KOPT-K1 (cell line): ENCODE data around the gene TCFL5.
A peak's percentile ranks its signal among the peaks of the same experiment; 100 is the strongest.

Experiments used
- H3K27ac ChIP-seq: fragments of 200-600 bp; sonication (generic); 2 replicates; pipeline ENCODE4 v1.5.1; 2016; ENCODE audit warnings: antibody characterized with exemption, mild to moderate bottlenecking, low read depth, low read length; ENCODE audit not compliant: poor library complexity, severe bottlenecking
- H3K36me3 ChIP-seq: fragments of 200-600 bp; sonication (generic); 2 replicates; pipeline ENCODE4 v1.5.1; 2017; ENCODE audit warnings: antibody characterized with exemption, mild to moderate bottlenecking, low read length, moderate library complexity; ENCODE audit not compliant: insufficient read depth
- H3K9me3 ChIP-seq: fragments of 200-600 bp; sonication (generic); 2 replicates; pipeline ENCODE4 v1.5.1; 2017; ENCODE audit warnings: antibody characterized with exemption, low read length, mild to moderate bottlenecking; ENCODE audit not compliant: insufficient read depth, poor library complexity, severe bottlenecking

The TCFL5 gene

GRCh38 chr20:62830251-62830650, 31.4 kb downstream of the TCFL5 start:
- H3K27ac ChIP-seq, result no peak overlapping the region
- H3K36me3 ChIP-seq, result no peaks in the 10 kb centered on the region
- H3K9me3 ChIP-seq, result no peaks in the 10 kb centered on the region

- no peak overlapping the region for H3K27ac ChIP-seq
- no peaks in the 10 kb centered on the region for H3K36me3 ChIP-seq
- H3K9me3 ChIP-seq, result no peaks in the 10 kb centered on the region
Measured at GRCh38 chr20:62829231-62830230, 32.1 kb downstream of the TCFL5 start.

GRCh38 chr20:62828511-62829230, 33.0 kb downstream of the TCFL5 start:
- H3K36me3 ChIP-seq, result no peaks in the 10 kb centered on the region
- no peak overlapping the region for H3K27ac ChIP-seq
- no peaks in the 10 kb centered on the region for H3K9me3 ChIP-seq

GRCh38 chr20:62828051-62828450, 33.6 kb downstream of the TCFL5 start:
- no peaks in the 10 kb centered on the region for H3K9me3 ChIP-seq
- no peaks in the 10 kb centered on the region for H3K36me3 ChIP-seq
- H3K27ac ChIP-seq, result no peak overlapping the region

GRCh38 chr20:62827311-62828038, 34.1 kb downstream of the TCFL5 start:
- Histone ChIP-seq H3K36me3 (no peaks in the 10 kb centered on the region), H3K9me3 (no peaks in the 10 kb centered on the region), H3K27ac (no peak overlapping the region)

- Histone ChIP-seq H3K27ac (no peak overlapping the region), H3K36me3 (no peaks in the 10 kb centered on the region), H3K9me3 (no peaks in the 10 kb centered on the region)
Measured at GRCh38 chr20:62826646-62827310, 34.8 kb downstream of the TCFL5 start.

GRCh38 chr20:62825986-62826645, 35.5 kb downstream of the TCFL5 start:
- H3K27ac ChIP-seq, result no peak overlapping the region

GRCh38 chr20:62825333-62825985, 36.2 kb downstream of the TCFL5 start:
- Histone ChIP-seq H3K36me3 (no peaks in the 10 kb centered on the region), H3K27ac (no peak overlapping the region), H3K9me3 (no peaks in the 10 kb centered on the region)

More at GRCh38 chr20:62825986-62826645, 35.5 kb downstream of the TCFL5 start:
- H3K36me3 ChIP-seq, result no peaks in the 10 kb centered on the region
- no peaks in the 10 kb centered on the region for H3K9me3 ChIP-seq

GRCh38 chr20:62824476-62825332, 36.9 kb downstream of the TCFL5 start:
- H3K36me3 ChIP-seq, result no peaks in the 10 kb centered on the region
- no peaks in the 10 kb centered on the region for H3K9me3 ChIP-seq
- peak overlapping the region; percentile 48 for H3K27ac ChIP-seq

- Histone ChIP-seq H3K27ac (no peak overlapping the region), H3K9me3 (no peaks in the 10 kb centered on the region), H3K36me3 (no peaks in the 10 kb centered on the region)
Measured at GRCh38 chr20:62823688-62824475, 37.7 kb downstream of the TCFL5 start.

GRCh38 chr20:62822788-62823651, 38.6 kb downstream of the TCFL5 start:
- H3K27ac ChIP-seq, result no peak overlapping the region

More at GRCh38 chr20:62822788-62823651, 38.6 kb downstream of the TCFL5 start:
- no peaks in the 10 kb centered on the region for H3K36me3 ChIP-seq
- H3K9me3 ChIP-seq, result no peaks in the 10 kb centered on the region
